Amniotic stem cell (primary cell): Measurements from ENCODE around the gene ATP2A3.

Experiments
- DNase-seq: peaks from one replicate; lab custom pipeline; 2025; lab: John Stamatoyannopoulos, UW

ATP2A3 gene

DNA sequence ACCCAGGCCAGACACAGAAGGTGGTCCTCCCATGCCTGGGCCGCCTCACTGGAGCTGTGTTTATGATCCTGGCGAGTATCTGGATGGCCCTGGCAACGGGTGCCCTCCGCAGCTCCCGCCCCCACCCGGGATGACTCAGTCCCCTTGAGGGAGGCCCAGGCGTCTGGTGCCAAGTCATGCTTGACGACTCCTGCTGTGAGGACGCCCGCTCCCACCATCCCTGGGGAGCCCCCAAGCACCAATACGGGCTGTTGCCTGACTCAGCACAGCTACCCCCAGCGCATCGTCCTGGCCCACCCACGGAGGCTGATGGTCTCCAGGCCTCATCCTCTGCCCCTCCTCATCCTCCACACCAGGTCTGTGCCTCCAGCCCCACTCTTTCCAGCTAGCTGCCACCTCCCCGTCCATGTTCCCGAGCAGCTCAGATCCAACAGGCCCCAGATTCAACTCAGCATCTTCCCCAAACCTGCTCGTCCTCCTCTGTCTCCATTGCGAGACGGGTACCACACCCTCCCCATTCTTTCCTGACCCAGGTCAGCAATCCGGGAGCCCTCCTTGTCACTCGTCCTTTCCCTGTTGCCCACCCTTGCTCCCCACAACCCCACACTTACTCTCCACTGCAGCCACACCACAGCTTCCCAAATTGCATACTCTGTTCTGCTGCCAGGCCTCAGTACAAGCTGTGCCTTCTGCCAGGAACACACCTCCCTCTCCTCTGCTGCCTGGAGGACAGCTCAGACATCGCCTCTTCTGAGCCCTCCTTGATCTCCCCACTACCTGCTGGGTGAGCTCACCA lies 74.0 kb downstream of the ATP2A3 start:
- peak; percentile 90 for DNase-seq

DNA sequence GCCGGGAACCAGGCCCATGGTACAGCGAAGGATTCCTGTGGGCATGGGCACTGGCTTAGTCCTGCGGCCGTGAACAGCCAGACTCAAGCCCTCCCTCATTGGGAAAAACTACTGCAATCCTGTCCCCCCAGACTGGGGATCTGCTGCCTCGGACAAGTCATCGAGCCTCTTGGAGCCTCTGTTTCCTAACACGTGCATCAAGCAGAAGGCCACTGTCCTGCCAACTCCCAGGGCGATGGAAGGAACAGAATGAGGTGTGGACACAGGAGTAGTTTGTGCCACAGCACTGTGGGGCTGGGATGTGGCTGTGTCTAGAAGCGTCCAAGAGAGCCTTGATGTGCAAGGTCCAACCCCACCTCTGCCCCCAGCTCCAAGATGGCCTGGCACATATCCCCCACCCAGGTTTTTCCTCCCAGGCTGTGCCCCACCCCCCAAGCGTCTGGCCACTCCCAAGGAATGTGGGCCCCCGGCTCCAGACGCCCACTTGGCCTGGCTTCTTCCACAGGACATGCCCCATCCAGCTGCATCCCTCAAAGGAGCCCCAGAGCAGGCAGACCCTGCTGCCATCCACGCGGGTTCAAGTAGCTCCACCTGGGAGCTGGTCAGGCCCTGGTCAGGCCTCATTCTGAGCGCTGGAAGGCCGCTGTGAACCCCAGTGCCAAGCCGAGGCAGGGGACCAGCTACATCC lies 74.8 kb downstream of the ATP2A3 start:
- no peak for DNase-seq

DNA sequence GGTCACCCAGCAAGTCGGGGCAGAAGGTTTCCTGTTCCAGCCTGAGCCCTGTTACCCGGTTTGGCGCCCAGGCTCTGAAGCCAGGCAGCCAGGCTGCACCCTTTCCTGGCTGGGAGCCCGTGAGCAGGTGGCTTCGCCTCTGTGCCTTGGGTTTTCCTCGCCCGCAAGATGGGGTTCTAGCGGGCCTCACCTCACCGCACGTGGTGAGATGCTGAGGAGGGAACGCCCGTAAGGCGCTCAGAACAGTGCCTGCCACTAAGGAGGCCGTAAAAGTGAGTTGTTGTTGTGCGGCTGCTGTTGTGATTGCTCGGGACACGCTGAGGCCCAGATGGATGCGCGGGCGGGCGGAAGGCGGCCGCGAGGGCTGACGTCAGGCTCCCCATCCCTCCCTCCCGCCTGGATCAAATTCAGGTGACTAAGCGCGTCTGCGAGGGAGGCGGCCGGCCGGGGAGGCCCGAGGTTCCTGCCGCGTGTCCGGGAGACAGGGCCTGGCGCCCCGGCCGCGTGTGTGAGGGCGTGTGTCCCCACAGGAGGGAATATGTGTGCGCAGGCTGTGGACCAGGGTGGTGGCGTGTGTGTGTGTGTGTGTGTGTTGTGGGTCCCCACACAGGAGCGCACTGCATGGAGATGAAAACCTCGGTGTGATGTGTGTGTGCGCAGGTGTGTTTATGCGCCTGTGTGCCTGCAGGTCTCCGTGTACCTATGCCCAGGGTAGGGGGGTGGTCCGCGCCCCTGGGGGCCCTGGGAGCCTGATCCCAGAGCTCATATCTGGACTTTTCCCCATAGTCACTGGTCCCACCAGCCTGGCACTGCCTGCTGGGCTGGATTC lies 75.7 kb downstream of the ATP2A3 start:
- peak; percentile 81 for DNase-seq

DNA sequence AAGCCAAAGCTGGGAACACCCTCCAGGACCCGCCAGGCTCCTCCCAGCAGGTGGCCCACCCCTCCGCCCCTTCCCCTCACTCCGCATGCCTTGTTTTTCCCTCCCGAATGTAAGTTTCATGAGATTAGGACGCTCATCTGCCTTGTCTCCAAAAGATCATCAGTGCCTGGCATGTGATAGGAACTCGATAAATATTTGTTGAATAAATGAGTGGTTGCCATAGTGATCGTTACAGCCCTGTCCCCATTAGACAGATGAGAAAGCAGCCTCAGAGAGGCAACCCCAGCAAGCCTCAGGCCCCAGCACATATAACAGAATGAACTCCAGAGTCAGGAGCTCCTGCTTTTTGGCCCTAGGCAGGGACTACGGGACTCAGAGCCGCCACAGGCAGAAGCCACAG lies 76.4 kb downstream of the ATP2A3 start:
- DNase-seq: no peak

DNA sequence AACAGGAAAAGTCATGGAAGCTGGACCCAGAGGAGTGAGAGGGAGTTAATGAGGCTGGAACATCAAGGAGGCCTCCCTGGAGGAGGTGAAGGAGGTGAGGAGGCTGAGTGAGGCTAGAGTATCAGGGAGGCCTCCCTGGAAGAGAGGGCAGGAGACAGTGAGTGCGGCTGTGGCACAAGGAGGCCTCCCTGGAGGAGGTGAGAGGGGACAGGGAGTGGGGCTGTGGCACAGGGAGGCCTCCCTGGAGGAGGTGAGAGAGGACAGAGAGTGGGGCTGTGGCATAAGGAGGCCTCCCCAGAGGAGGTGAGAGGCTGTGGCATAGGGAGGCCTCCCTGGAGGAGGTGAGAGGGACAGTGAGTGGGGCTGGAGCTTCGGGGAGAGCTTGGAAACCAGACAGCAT lies 76.8 kb downstream of the ATP2A3 start:
- DNase-seq: no peak

DNA sequence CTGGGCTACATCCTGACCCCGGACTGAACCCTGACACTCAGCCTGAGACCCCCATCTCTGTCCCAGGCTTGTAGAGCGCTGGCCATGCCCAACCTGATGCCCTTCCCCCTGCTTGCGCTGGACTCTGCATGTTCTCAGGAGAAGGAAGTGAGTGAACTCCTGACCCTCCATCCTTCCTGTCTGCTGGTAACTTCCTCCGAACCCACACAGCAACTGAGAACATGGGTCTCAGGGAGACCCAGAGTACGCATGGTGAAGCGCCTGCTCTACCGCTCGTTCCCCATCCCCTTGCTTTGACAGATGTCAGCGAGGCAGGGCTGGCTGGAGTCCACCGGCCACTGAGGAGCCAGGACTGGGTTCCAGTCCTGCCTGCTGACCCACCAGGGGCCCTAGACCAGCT lies 77.5 kb downstream of the ATP2A3 start:
- DNase-seq: no peak

DNA sequence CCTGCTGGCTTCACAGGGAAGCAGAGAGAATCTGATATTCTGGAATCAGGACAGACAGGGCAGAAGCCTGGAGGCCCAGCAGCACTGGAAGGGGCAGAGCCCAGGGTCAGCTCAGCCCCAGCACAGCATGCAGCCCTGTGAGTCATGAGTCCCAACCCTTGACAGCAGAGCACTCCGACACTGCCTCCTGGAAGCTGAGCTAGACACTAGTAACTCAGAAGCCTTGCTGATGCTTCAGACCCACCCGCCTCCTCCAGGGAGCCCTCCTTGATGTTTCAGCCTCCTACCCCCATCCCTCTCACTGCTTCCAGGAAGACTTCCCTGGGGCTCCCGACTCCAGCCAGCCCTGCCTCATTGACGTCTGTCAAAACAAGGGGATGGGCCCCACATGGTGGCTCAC lies 78.3 kb downstream of the ATP2A3 start:
- no peak for DNase-seq

DNA sequence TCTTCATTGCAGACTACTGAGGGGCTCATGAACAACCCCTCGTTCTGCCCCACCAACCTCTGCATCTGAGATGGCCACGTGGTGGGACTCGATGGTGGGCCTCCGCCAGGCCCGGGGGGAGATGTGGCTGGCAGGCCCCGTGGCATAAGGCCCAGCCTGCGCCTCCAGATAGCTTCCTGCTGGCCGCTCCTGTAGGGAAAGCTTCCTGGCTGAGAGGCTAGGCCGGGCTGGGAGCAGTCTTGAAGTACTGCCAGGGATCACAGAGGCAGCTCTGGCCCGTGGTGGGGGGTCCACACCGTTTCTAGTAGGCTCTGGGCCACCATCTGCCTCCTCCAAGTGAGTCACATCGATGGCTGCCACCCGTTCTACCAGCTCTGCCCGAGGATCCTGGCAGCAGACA lies 79.0 kb downstream of the ATP2A3 start:
- no peak for DNase-seq

DNA sequence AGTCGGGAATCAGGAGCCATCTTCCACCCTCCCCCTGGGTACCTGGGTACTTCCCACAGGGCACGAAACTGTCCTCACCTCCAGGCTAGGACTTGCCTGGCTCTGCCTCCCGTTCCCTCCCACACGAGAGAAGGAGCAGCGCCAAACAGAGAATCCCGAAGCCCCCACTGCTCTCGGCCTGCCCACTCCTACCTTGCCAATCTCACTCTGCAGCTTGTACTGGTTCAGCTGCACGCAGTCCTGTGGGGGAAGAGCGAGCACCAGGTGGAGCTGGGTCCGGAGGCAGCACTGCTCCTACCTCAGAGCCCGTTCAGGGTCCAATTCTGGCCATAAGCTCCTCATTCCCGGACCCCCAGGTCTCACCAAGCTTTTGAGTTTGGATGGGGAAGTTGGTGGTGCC lies 80.0 kb downstream of the ATP2A3 start:
- DNase-seq: no peak

DNA sequence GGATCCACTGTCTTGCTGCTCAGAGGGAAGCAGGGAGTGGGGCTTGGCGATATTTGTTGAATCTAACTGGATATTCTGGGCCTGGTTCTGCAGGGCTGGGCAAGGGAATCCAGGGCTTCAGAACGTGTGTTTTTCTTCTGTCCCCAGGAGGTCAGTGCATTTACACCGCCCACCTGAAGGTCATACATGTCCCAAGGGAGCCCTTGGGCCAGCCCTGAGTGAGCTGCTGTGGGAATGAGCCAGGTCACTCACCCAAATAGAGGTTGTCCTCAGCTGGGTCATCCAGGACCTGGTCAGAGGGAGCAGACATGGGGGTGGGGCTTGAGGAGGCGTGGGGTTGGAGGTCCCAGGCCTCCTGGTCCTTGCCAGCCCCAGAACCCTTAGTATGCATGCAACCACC lies 82.0 kb downstream of the ATP2A3 start:
- DNase-seq: no peak

DNA sequence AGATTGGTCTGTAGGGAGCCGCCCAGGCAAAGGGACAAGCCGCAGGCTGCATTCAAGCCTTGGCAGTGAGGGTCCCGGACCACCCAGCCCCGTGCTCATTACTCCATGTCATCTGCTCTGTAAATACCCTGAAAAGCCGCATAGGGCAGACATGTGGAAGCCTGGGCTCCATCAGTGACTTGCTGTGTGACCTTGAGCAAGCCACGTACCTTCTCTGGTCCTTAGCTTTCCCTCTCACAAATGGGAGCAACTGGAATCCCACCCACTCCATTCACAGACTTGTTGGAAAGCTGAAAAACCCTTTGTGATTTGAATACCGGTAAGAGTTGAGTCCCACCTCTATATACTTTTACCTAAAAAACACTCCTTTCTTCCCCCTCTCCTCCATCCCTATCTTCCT lies 83.3 kb downstream of the ATP2A3 start:
- DNase-seq: no peak

DNA sequence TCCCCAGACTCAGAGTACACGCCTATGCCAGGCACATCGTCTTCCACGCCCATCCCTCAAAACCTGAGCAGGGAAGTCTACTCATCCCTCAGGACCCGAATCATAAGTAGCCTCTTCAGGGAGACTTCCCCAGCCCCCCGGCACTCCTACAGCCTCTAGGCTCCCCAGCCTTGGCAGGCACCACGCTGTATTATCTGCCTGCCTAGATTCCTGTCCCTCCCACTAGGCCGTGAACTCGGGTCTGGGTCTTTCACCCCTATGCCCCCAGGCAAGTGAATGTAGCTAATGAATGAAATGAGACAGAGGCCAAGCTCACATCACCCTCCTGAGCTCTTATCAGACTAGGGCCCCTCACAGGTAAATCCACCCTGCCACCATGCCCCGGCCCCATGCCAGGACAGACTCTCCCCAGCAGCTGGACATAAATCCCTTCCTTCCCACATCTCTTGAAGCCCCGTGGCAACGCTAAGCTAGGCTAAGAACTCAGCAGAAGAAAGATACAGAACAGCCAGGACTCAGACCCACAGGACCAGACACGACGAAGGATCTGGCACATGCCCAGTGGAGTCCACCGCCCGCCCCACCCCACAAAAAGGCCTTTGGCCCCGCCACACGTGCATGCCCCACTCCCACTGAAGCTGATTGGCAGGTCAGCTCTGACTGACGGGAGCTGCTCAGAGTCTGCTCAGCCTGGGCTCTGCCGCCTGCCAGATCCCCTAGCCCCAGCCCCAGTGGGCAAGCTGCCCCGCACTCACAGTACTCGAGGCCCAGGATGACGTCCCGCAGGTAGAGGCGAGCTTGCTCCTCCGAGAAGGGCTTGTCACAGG lies 84.4 kb downstream of the ATP2A3 start:
- no peak for DNase-seq

DNA sequence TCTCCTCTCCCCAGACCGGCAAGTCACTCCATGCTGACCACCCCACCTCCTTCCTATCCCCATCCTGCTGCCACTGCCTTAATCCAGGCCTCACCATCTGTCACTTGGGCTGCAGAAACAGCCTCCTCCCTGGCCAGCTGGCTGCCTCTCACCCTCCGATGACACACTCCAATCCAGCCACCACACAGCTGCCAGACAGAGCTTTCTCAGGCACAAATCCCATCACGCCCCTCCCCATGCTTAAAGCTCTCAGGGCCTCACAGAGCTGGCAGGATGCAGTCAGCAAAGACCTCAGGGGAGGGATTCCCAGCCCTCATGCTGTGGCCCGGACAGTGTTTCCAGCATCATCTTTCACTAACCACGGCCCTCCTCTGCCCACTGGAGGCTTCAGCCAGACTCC lies 85.1 kb downstream of the ATP2A3 start:
- peak; percentile 25 for DNase-seq

DNA sequence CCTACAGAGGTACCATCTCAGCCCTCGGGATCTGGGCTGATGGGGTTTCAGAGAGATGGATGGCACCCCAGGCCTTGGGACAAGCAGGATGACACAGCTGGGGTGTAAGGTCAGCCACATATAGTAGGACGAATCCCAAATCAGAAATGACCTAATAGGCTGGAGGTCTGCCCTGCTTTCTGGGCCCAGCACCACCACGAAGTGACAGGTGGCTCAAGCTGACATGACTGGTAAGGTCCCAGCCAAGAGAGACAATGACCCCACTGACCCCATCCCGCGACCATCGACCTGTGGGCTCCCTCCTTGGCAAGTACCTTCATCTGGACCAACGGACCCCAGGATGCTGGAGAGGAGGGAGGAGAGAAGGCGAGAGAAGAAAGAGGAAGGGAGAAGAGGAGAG lies 87.0 kb downstream of the ATP2A3 start:
- no peak for DNase-seq

DNA sequence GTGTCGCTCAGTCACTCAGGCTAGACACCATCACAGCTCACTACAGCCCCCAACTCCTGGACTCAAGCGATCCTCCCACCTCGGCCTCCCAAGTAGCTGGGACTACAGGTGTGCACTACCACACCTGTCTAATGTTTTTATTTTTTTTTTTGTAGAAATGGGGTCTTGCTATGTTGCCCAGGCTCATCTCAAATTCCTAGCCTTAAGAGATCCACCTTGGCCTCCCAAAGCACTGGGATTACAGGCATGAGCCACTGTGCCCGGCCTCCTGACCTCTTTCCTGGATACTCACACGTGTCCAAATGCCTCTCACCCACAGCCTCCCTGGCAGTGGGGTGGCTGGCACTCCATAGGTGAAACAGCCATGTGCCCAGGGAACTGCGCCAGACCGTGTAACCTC lies 88.9 kb downstream of the ATP2A3 start:
- no peak for DNase-seq
